IMR-90 (cell line): ENCODE results near the gene ZNF358.

Experiments used
- CEBPB ChIP-seq: IDR thresholded peaks from 2 replicates; pipeline ENCODE4 v1.6.1; 2012; ENCODE audit warnings: low read depth, low read length, improper control_type of control experiment
- CHD1 ChIP-seq: IDR thresholded peaks from 2 replicates; pipeline ENCODE4 v1.6.1; 2012; ENCODE audit warnings: low read depth, low read length, improper control_type of control experiment
- FOS ChIP-seq: fragments of 150-350 bp; IDR thresholded peaks from 2 replicates; pipeline ENCODE4 v1.6.1; 2016; ENCODE audit warnings: low read depth, low read length
- POLR2A ChIP-seq: IDR thresholded peaks from 2 replicates; pipeline ENCODE4 v1.6.1; 2012; ENCODE audit warnings: mild to moderate bottlenecking, low read depth, low read length
- RAD21 ChIP-seq: IDR thresholded peaks from 2 replicates; pipeline ENCODE4 v1.6.1; 2012; ENCODE audit warnings: low read length, improper control_type of control experiment
- USF2 ChIP-seq: fragments of 150-350 bp; IDR thresholded peaks from 2 replicates; pipeline ENCODE4 v1.6.1; 2017; ENCODE audit warnings: mild to moderate bottlenecking, antibody characterized with exemption, low read length, low read depth
- TF ChIP-seq, protein P1 (sequence below): fragments of 150-350 bp; IDR thresholded peaks from 2 replicates; pipeline ENCODE4 v1.6.1; 2016; ENCODE audit warnings: low read depth, mild to moderate bottlenecking, low read length, moderate library complexity, borderline replicate concordance
- TF ChIP-seq, protein P2 (sequence below): conservative IDR thresholded peaks from 2 replicates; pipeline ENCODE4 v1.5.1; 2012; ENCODE audit warnings: mild to moderate bottlenecking, low read depth, low read length, improper control_type of control experiment

GRCh38 chr19:7515110-7515644, 726 bp upstream of the ZNF358 start:
- peak; percentile 77 for TF ChIP-seq CEBPB
- TF ChIP-seq, protein P1, sequence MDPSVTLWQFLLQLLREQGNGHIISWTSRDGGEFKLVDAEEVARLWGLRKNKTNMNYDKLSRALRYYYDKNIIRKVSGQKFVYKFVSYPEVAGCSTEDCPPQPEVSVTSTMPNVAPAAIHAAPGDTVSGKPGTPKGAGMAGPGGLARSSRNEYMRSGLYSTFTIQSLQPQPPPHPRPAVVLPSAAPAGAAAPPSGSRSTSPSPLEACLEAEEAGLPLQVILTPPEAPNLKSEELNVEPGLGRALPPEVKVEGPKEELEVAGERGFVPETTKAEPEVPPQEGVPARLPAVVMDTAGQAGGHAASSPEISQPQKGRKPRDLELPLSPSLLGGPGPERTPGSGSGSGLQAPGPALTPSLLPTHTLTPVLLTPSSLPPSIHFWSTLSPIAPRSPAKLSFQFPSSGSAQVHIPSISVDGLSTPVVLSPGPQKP = no peak
- no peak for TF ChIP-seq FOS
- TF ChIP-seq, protein P2, sequence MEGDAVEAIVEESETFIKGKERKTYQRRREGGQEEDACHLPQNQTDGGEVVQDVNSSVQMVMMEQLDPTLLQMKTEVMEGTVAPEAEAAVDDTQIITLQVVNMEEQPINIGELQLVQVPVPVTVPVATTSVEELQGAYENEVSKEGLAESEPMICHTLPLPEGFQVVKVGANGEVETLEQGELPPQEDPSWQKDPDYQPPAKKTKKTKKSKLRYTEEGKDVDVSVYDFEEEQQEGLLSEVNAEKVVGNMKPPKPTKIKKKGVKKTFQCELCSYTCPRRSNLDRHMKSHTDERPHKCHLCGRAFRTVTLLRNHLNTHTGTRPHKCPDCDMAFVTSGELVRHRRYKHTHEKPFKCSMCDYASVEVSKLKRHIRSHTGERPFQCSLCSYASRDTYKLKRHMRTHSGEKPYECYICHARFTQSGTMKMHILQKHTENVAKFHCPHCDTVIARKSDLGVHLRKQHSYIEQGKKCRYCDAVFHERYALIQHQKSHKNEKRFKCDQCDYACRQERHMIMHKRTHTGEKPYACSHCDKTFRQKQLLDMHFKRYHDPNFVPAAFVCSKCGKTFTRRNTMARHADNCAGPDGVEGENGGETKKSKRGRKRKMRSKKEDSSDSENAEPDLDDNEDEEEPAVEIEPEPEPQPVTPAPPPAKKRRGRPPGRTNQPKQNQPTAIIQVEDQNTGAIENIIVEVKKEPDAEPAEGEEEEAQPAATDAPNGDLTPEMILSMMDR = no peak
- TF ChIP-seq POLR2A = no peak; the same call in 1 of the 2 replicates
- no peak; the same call in 1 of the 2 replicates for TF ChIP-seq CHD1
- TF ChIP-seq RAD21 = no peak
- TF ChIP-seq USF2 = no peak
